ENCODE measurements around the gene MIB1.

MIB1 gene

GRCh38 chr18:21868770-21869169, 128.2 kb downstream of the MIB1 start:
- Histone ChIP-seq H2BK5ac (ENCODE audit: low read length) (no peak overlapping the region), H2BK120ac (ENCODE audit: low read depth, low read length) (no peak overlapping the region), H3K9ac (ENCODE audit: low read length) (no peak overlapping the region), H3K79me2 (ENCODE audit: control insufficient read depth, insufficient read depth, low read length) (no peaks in the 10 kb centered on the region), H3K23ac (ENCODE audit: low read length) (no peak overlapping the region), H4K5ac (ENCODE audit: low read length) (no peak overlapping the region), H3K79me1 (ENCODE audit: low read length) (no peaks in the 10 kb centered on the region), H3K36me3 (ENCODE audit: control insufficient read depth, insufficient read depth, low read length) (no peaks in the 10 kb centered on the region), H4K8ac (ENCODE audit: low read depth, low read length) (no peak overlapping the region), H3K56ac (ENCODE audit: low read length) (no peak overlapping the region), H2AK5ac (ENCODE audit: low read length) (no peak overlapping the region), H2BK15ac (replicated peaks; ENCODE audit: low read depth) (no peak overlapping the region), H3K18ac (ENCODE audit: low read length) (no peak overlapping the region), H3K4ac (ENCODE audit: low read depth, low read length) (no peak overlapping the region), H3K27me3 (ENCODE audit: insufficient read depth, low read length, poor library complexity) (no peaks in the 10 kb centered on the region), H3K4me2 (ENCODE audit: low read length) (no peak overlapping the region), H3K27ac (ENCODE audit: low read depth, low read length) (no peak overlapping the region), H3K4me3 (ENCODE audit: low read length) (no peak overlapping the region), H3K4me1 (ENCODE audit: control insufficient read depth, low read depth, low read length) (no peaks in the 10 kb centered on the region)
- no peak for DNase-seq
- WGBS (ENCODE audit: extremely low coverage, insufficient coverage, low lambda C conversion rate): no CpG with 5 or more reads among the region's 4 CpGs

- Histone ChIP-seq H3K18ac (ENCODE audit: low read length) (no peak overlapping the region), H2AK5ac (ENCODE audit: low read length) (no peak overlapping the region), H4K5ac (ENCODE audit: low read length) (no peak overlapping the region), H2BK15ac (replicated peaks; ENCODE audit: low read depth) (no peak overlapping the region), H3K4me1 (ENCODE audit: control insufficient read depth, low read depth, low read length) (no peaks in the 10 kb centered on the region), H3K9ac (ENCODE audit: low read length) (no peak overlapping the region), H3K27me3 (ENCODE audit: insufficient read depth, low read length, poor library complexity) (no peaks in the 10 kb centered on the region), H3K79me2 (ENCODE audit: control insufficient read depth, insufficient read depth, low read length) (no peaks in the 10 kb centered on the region), H3K79me1 (ENCODE audit: low read length) (no peaks in the 10 kb centered on the region), H3K56ac (ENCODE audit: low read length) (no peak overlapping the region), H2BK120ac (ENCODE audit: low read depth, low read length) (no peak overlapping the region), H4K8ac (ENCODE audit: low read depth, low read length) (no peak overlapping the region), H3K36me3 (ENCODE audit: control insufficient read depth, insufficient read depth, low read length) (no peaks in the 10 kb centered on the region), H3K4ac (ENCODE audit: low read depth, low read length) (no peak overlapping the region), H3K23ac (ENCODE audit: low read length) (no peak overlapping the region), H3K4me3 (ENCODE audit: low read length) (no peak overlapping the region), H3K4me2 (ENCODE audit: low read length) (no peak overlapping the region), H2BK5ac (ENCODE audit: low read length) (no peak overlapping the region), H3K27ac (ENCODE audit: low read depth, low read length) (no peak overlapping the region)
- DNase-seq: no peak
- WGBS (ENCODE audit: extremely low coverage, insufficient coverage, low lambda C conversion rate): no CpG with 5 or more reads among the region's 1 CpG
These were observed 149.0 kb downstream of the MIB1 start for GRCh38 chr18:21889570-21889969.

- DNase-seq: no peak
- Histone ChIP-seq H2AK5ac (ENCODE audit: low read length) (no peak overlapping the region), H3K4me1 (ENCODE audit: control insufficient read depth, low read depth, low read length) (no peaks in the 10 kb centered on the region), H3K56ac (ENCODE audit: low read length) (no peak overlapping the region), H3K4me2 (ENCODE audit: low read length) (no peak overlapping the region), H3K27ac (ENCODE audit: low read depth, low read length) (no peak overlapping the region), H3K36me3 (ENCODE audit: control insufficient read depth, insufficient read depth, low read length) (no peaks in the 10 kb centered on the region), H2BK5ac (ENCODE audit: low read length) (no peak overlapping the region), H3K23ac (ENCODE audit: low read length) (no peak overlapping the region), H4K5ac (ENCODE audit: low read length) (no peak overlapping the region), H3K4me3 (ENCODE audit: low read length) (no peak overlapping the region), H2BK120ac (ENCODE audit: low read depth, low read length) (no peak overlapping the region), H3K9ac (ENCODE audit: low read length) (no peak overlapping the region), H4K8ac (ENCODE audit: low read depth, low read length) (no peak overlapping the region), H3K27me3 (ENCODE audit: insufficient read depth, low read length, poor library complexity) (no peaks in the 10 kb centered on the region), H3K18ac (ENCODE audit: low read length) (no peak overlapping the region), H2BK15ac (replicated peaks; ENCODE audit: low read depth) (no peak overlapping the region), H3K79me2 (ENCODE audit: control insufficient read depth, insufficient read depth, low read length) (no peaks in the 10 kb centered on the region), H3K79me1 (ENCODE audit: low read length) (no peaks in the 10 kb centered on the region), H3K4ac (ENCODE audit: low read depth, low read length) (no peak overlapping the region)
- no CpG with 5 or more reads among the region's 5 CpGs for WGBS (ENCODE audit: extremely low coverage, insufficient coverage, low lambda C conversion rate)
These were observed 154.2 kb downstream of the MIB1 start for GRCh38 chr18:21894619-21895367.

- Histone ChIP-seq H3K4ac (ENCODE audit: low read depth, low read length) (no peak overlapping the region), H3K23ac (ENCODE audit: low read length) (no peak overlapping the region), H3K4me1 (ENCODE audit: control insufficient read depth, low read depth, low read length) (no peaks in the 10 kb centered on the region), H3K56ac (ENCODE audit: low read length) (no peak overlapping the region), H3K18ac (ENCODE audit: low read length) (no peak overlapping the region), H2BK15ac (replicated peaks; ENCODE audit: low read depth) (no peak overlapping the region), H3K27ac (ENCODE audit: low read depth, low read length) (no peak overlapping the region), H3K27me3 (ENCODE audit: insufficient read depth, low read length, poor library complexity) (no peaks in the 10 kb centered on the region), H4K5ac (ENCODE audit: low read length) (no peak overlapping the region), H2AK5ac (ENCODE audit: low read length) (no peak overlapping the region), H2BK5ac (ENCODE audit: low read length) (no peak overlapping the region), H3K9ac (ENCODE audit: low read length) (no peak overlapping the region), H2BK120ac (ENCODE audit: low read depth, low read length) (no peak overlapping the region), H4K8ac (ENCODE audit: low read depth, low read length) (no peak overlapping the region), H3K4me2 (ENCODE audit: low read length) (no peak overlapping the region), H3K79me1 (ENCODE audit: low read length) (no peaks in the 10 kb centered on the region), H3K79me2 (ENCODE audit: control insufficient read depth, insufficient read depth, low read length) (no peaks in the 10 kb centered on the region), H3K4me3 (ENCODE audit: low read length) (no peak overlapping the region), H3K36me3 (ENCODE audit: control insufficient read depth, insufficient read depth, low read length) (no peaks in the 10 kb centered on the region)
- WGBS (ENCODE audit: extremely low coverage, insufficient coverage, low lambda C conversion rate): no CpG with 5 or more reads among the region's 27 CpGs
- DNase-seq: no peak
These were observed 156.2 kb downstream of the MIB1 start for GRCh38 chr18:21896732-21897336.

- no CpG with 5 or more reads among the region's 4 CpGs for WGBS (ENCODE audit: extremely low coverage, insufficient coverage, low lambda C conversion rate)
- Histone ChIP-seq H3K4me1 (ENCODE audit: control insufficient read depth, low read depth, low read length) (no peaks in the 10 kb centered on the region), H3K36me3 (ENCODE audit: control insufficient read depth, insufficient read depth, low read length) (no peaks in the 10 kb centered on the region), H4K5ac (ENCODE audit: low read length) (no peak overlapping the region), H3K9ac (ENCODE audit: low read length) (no peak overlapping the region), H2BK15ac (replicated peaks; ENCODE audit: low read depth) (no peak overlapping the region), H3K79me1 (ENCODE audit: low read length) (no peaks in the 10 kb centered on the region), H3K18ac (ENCODE audit: low read length) (no peak overlapping the region), H3K27me3 (ENCODE audit: insufficient read depth, low read length, poor library complexity) (no peaks in the 10 kb centered on the region), H2BK5ac (ENCODE audit: low read length) (no peak overlapping the region), H3K56ac (ENCODE audit: low read length) (peak overlapping the region; percentile 18), H3K79me2 (ENCODE audit: control insufficient read depth, insufficient read depth, low read length) (no peaks in the 10 kb centered on the region), H3K4ac (ENCODE audit: low read depth, low read length) (no peak overlapping the region), H3K4me2 (ENCODE audit: low read length) (no peak overlapping the region), H3K27ac (ENCODE audit: low read depth, low read length) (no peak overlapping the region), H3K23ac (ENCODE audit: low read length) (no peak overlapping the region), H3K4me3 (ENCODE audit: low read length) (no peak overlapping the region), H2AK5ac (ENCODE audit: low read length) (no peak overlapping the region), H2BK120ac (ENCODE audit: low read depth, low read length) (no peak overlapping the region), H4K8ac (ENCODE audit: low read depth, low read length) (no peak overlapping the region)
- DNase-seq: peak; percentile 79
These were observed 157.2 kb downstream of the MIB1 start for GRCh38 chr18:21897811-21898210.
